SK-N-SH treated with all-trans-retinoic acid at 6 μM for 48 hours (cell line): ENCODE measurements around the gene HOXA2.

Experiments used
- ARNTL ChIP-seq: fragments of 450-650 bp; formaldehyde crosslinking; IDR thresholded peaks from 2 replicates; pipeline ENCODE4 v1.5.0; 2020; ENCODE audit warnings: low read depth, mild to moderate bottlenecking, moderate library complexity, borderline replicate concordance
- ISL1 ChIP-seq: fragments of 250-450 bp; sonication (Bioruptor Pico); IDR thresholded peaks from 2 replicates; pipeline ENCODE4 v2.1.2; 2022; ENCODE audit warnings: mild to moderate bottlenecking, moderate library complexity
- TSHZ2 ChIP-seq: fragments of 250-450 bp; sonication (Bioruptor Pico); IDR thresholded peaks from 2 replicates; pipeline ENCODE4 v1.5.0; 2020; ENCODE audit warnings: mild to moderate bottlenecking, moderate library complexity
- ZFP3 ChIP-seq: fragments of 250-450 bp; sonication (Bioruptor Pico); IDR thresholded peaks from 2 replicates; pipeline ENCODE4 v1.5.0; 2020; ENCODE audit warnings: mild to moderate bottlenecking, moderate library complexity
- ZFP30 ChIP-seq: fragments of 450-650 bp; formaldehyde crosslinking; IDR thresholded peaks from 2 replicates; pipeline ENCODE4 v1.5.0; 2022; ENCODE audit warnings: mild to moderate bottlenecking, moderate library complexity
- ZNF70 ChIP-seq: fragments of 450-650 bp; formaldehyde crosslinking; IDR thresholded peaks from 2 replicates; pipeline ENCODE4 v1.5.0; 2020; ENCODE audit warnings: mild to moderate bottlenecking, moderate library complexity

- TF ChIP-seq TSHZ2 (CRISPR knock-in tag) (0 out of 2 replicates have a peak, but pooled peaks have one; percentile 21), ZFP30 (CRISPR knock-in tag) (no peak), ARNTL (CRISPR knock-in tag) (no peak), ZFP3 (CRISPR knock-in tag) (no peak), ISL1 (CRISPR knock-in tag) (no peak), ZNF70 (CRISPR knock-in tag) (no peak)
Observed at GRCh38 chr7:27150568-27151340, 48.3 kb upstream of the HOXA2 start.
